Amygdala (tissue), 56 donors: ENCODE data around the gene MTHFD1L.
"Not testable (repeated sequence)": the region's sequence is repeated elsewhere in the genome, so short reads cannot be mapped to it uniquely, and the experiment has no call there.

Experiments used
- DNase-seq, 56 donors: peaks; one replicate each; lab custom pipeline; 2025; lab: John Stamatoyannopoulos, UW

The MTHFD1L gene

DNA sequence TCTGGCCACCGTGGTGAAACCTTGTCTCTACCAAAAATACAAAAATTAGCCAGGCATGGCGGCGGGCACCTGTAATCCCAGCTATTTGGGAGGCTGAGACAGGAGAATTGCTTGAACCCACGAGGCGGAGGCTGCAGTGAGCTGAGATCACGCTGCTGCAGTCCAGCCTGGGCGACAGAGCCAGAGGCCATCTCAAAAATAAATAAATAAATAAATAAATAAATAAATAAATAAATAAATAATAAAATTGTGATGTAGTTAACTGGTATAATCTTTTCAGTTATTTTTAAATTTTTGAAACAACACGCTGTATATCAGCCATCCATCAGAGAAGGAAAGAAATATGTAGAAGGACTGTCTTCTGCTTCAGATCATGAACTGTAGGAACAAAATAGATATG lies 221.6 kb downstream of the MTHFD1L start:
- not testable (repeated sequence) for DNase-seq

DNA sequence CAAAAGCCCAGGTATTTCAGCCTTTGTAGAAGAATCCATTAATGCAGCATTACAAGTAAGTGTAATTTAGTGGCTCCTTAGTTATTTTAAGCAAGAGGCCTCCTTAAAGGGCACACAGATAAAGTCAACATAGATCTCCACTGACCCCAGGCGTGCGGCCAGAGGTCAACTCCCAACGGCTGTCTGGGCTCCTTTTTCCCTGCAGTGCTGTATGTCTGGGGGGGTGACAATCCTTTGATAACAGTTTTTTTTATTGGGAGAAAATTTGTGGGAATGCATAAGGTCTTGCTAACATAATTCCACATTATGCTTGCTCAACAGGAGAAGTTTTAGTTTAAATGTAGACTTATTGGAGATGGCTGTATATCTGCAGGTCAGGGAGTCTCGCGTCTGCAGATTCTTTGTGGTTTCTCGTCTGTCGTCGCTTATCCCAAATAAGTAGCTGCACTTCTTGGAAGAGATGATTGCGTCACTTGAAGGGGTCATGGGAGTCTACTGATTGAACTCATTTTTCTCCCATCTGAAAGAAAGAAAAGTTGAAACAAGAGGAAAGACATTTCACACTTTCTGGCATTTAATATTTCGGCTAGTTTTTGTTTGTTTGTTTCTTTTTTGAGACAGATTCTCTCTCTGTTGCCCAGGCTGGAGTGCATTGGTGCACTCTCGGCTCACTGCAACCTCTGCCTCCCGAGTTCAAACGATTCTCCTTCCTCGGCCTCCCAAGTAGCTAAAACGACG lies 222.5 kb downstream of the MTHFD1L start:
- DNase-seq, result no peak

DNA sequence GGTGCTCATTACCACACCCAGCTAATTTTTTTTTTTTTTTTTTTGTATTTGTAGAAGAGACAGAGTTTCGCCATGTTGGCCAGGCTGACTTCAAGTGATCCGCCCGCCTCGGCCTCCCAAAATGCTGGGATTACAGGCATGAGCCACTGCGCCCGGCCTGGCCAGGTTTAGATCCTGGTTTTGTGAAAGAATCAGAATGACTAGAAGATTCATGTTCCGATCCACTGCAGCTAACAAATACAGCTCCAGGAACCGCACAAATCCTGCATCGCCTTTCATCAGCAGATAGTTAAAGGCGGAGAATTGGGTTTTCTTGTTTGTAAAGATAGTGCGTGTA lies 223.1 kb downstream of the MTHFD1L start:
- no peak for DNase-seq

DNA sequence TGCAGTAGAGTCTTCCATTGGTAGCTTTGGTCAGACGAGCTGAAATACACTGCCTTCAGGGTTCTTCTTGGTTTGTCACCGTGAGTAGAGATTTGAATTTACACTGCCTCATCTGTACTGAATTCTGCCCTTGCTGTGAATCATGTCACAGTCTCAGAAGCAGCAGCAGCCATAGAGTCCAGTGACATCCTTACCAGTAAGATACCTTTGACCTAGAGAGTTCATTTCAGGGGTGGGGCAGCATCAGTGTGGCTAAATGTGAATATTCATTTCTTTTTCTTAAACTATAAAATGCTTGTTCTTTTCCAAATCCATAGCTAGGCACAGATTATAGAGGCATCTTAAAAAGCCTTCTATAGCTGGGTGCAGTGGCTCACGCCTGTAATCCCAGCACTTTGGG lies 223.5 kb downstream of the MTHFD1L start:
- no peak for DNase-seq

DNA sequence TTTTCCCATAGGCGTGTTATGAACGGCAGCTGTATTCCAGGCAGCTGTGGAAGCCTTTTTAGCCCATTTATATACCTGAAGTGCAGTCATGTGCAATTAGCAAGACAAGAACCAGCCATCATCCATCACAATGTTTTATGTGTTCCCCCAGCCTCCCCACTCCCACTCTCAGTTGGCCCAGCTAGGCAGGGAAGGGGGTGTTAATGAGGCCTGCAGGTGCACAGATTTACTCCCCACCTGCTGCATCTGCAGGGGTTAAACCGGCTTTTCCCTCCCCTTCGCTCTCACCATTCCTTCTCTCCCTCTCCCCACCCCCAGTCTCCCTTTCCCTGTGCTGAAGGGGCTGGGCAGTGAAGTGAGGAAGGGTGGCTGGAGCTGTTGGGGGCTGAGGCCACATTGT lies 224.5 kb downstream of the MTHFD1L start:
- DNase-seq, result no peak

DNA sequence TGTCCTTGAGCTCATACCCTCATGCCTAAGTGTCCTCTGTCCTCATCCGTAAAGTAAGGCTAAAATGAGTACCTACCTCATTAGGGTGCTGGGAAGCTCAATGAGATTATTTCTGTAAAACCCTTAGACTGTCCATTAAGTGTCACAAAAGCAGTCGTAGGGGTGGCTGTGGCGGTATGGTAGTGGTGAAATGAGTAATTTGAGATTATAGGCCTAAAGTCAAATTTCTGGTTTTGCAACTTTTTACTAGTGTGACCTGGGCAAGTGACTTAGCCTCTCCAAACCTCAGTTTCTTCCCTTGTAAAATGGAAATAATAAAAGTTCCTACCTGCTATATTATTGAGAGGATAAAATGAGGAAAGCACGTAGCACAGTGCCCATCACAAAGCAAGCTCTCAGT lies 226.1 kb downstream of the MTHFD1L start:
- DNase-seq, result no peak

DNA sequence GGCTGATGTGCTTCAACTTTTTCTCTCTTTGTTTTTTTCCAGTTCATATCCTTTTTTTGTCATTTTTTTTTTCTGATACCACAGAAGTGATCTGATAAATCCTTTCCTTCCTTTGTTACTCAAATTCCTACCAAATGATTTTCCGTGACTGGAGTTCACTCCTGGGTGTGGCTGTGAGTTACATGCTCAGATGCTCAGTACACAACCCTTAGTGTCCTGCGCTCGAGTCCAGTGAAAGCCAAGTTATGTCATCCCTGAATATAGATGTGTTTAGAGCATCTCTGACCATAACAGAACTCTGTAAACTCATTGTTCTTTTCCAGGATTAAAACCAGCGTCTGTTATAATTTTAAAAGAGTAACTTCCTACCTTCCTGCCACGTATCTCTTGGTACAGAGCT lies 227.1 kb downstream of the MTHFD1L start:
- no peak for DNase-seq

DNA sequence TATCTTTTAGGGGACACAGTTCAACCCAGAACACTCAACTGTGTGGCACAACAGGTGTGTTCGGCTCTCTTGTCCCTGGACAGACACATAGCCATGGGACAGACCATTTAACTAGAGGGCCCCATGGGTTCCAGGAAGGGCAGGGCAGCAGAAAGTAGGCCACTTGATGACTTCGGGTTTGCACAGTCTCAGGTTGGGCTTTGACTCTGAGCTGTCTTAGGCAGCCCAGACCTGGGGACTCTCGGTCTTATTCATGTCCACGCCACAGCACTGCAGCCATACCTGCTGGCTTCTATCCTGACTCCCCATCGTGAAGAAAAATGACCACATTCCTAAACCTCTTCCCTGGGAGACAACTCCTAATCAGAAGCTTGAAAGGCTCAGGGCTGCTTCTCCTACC lies 228.2 kb downstream of the MTHFD1L start:
- no peak for DNase-seq

DNA sequence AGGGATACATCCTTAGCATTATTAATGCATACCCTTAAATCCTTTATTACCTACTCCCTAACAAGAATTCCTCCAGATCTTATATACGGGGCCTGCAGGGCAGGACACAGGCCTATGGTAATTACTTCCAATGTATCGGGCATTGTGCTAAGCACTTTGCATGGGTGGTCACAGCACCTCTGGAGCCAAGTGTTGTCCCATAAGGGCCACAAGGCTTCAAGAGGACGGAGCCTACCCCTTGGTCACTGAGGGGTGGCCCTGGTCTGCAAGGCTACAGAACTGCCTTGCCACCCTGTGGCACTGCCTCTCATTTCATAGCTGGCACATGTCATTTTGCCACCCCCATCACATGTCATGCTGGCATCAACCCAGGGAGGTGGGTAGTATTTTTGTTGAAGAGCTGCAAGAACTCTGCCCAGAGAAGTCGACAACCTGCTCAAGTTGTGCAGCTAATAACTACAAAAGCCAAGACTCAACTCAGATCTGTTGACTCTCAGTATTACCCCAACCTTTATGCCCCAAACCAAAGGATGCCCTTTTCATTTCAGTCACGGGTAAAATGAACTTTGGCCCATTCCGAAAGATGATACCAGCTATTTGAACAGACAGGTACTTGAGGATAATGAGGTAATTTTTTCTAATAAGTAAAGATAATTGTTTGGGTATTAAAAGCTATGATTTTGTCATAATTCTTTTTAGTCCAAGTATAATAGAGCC lies 230.2 kb downstream of the MTHFD1L start:
- no peak for DNase-seq

DNA sequence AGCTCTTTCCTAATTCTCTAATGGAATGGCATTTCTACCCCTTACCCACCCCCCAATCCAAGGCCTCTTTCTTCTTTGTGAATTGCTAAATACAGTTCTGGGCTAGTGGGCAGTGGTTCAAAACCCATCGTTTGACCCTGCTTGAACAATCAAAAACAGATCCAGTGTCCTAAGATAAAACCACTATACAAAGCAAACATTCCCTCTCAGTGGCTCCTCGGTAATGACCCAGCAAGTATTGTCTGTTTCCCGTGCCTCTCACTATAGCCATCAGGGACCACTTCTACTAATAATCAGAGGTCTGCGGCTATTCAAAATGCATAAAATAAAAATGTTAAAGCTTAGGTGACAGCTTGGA lies 230.7 kb downstream of the MTHFD1L start:
- no peak for DNase-seq

DNA sequence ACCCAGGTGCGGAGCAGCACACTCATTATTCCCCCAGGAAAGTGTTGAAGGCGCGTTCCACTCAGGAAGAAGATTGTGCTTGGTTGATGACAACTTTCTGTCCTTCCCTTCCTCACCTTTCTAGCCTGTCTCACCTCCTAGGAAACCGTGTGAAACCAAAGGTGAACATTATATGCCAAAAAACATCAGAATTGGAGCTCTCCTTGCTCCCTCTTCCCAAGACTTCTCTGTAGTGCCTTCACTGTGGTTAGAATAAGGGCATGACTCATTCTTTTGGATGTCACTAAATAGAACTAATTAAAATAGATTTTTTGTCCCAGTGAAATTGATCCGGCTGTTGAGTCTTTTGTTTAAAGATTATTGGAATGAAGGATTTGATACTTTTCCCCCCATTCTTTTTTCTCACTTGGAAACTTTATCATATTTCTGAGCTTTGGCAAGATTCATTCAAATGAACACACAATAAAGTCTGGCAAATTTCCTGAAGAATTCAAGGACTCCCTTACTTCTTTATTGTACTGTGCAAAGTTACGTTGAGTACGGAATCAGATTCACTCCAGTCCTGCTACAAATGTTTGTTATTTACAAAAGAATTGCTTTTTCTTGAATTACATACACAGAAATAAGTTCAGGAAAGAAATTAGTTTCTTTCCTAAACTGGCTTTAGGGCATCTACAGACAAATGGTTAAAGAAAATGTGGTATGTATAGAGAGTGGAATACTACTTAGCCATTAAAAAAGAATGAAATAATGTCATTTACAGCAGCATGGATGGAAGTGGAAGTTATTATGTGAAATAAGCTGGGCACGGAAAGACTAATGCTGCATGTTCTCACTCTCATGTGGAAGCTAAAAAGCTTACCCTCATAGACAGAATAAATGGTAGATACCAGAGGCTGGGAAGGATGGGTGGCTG lies 231.4 kb downstream of the MTHFD1L start:
- DNase-seq, result no peak

DNA sequence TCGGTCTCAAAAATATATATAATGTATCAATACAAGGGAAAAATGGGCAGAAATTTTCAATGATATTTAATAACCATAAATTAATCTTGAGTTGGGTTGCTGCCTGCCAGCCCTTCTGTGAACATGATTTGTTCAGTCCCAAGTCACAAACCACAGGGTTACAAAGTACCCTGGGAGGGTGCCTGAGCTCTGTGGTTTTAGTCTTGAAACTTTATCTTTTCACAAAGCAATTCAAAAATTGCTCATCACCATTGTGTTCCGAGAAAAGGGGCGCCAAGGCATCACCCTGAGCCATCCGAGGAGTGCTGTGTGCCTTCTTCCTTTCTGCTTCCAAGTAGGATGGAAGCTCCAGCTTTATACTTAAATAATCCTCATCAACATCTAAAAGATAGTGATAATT lies 232.7 kb downstream of the MTHFD1L start:
- no peak for DNase-seq

DNA sequence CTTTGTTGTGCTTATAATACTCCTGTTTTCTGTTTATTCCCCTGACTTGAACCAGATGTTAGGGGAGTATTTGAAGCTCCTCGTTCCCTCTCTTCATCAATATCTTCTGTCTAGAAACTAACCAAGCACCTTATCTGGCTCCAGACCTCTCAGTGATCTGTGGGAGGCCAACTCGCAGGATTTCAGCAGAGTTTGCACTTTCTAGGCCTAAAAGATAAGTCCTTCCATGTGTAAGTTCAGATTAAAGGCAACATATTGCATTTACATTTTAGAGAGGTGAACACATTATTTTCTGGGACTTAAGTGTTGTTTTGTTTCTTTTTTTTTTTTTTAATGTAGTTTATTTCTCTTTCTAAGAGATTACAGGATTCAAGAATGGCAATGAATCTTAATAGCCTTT lies 234.8 kb downstream of the MTHFD1L start:
- DNase-seq, result no peak

DNA sequence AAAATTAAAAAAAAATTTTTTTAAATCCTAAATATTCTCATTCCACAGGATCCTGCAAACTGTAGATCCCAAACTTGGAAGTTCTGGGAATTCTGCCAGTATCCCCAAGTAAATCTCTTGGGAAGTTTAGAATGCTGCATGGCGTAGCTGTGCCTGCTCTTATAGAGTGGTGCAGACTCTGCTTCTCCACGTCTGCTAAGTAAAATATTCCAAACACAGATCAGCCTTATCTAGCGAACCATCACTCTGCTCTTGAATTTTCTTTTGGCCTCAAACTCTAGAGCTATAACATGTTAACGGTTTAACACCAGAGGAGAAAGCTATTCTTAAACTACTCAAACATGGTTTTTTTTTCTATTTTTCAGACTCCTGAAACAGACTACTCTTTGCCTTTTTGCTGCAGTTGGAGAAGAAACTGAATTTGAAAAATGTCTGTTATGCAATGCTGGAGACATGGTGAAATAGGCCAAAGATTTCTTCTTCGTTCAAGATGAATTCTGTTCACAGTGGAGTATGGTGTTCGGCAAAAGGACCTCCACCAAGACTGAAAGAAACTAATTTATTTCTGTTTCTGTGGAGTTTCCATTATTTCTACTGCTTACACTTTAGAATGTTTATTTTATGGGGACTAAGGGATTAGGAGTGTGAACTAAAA lies 235.8 kb downstream of the MTHFD1L start:
- DNase-seq, result no peak

DNA sequence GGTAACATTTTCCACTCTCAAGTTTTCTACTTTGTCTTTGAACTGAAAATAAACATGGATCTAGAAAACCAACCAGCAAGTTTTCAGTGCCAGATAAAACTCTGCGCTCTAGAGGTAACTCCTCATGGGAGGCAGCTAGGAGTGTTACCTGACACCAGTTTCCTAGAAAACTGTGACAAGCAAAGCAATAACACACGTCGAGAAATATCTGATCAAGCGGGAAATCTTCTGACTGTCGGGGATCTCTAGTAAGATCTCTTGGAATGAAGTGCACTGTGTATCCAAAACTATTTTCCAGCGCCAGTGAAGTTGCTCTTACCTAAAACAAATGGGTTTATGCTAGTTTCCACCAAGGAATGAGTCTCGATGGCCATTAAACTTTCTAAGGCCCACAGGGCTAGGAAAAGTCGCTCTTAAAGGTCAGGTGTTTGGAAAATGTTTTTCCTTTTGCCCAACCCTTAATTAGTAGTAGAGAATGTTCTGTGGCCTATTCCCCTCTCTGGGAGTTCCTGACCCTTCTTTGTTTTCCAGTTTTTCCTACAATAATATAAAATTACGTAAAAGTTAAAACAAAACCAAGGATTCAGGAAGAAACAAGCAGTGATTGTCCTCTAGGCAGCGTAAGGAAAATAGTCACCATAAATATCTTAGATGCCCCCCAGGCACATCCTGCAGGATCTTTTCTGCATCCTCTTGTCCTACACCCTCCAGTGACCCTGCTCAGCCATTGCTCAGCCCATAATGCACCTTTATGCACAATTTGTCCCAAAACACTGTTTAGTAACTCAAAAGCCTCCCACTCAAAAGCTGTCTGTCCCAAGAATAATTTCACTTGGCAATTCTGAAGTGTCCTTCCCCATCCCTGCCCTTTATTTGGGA lies 236.6 kb downstream of the MTHFD1L start:
- no peak for DNase-seq

DNA sequence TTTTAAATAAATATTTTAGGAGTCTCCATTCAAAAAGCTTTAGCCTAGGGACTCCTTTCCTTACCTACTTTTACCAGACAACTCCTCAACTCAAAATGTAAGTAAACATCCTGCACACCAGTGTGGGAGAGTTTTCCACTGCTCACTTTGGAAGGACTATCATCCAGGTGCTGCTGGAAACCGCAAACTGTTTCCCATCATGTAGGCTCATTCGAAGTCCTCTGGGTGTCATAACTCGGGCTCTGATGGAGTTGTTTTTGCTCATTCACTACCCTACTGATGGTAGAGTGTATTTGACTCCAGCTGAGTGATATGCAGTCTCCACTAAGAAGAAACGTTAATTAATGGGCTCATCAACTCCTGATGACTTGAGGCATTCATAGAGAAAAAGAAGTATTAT lies 237.8 kb downstream of the MTHFD1L start:
- DNase-seq, result no peak

DNA sequence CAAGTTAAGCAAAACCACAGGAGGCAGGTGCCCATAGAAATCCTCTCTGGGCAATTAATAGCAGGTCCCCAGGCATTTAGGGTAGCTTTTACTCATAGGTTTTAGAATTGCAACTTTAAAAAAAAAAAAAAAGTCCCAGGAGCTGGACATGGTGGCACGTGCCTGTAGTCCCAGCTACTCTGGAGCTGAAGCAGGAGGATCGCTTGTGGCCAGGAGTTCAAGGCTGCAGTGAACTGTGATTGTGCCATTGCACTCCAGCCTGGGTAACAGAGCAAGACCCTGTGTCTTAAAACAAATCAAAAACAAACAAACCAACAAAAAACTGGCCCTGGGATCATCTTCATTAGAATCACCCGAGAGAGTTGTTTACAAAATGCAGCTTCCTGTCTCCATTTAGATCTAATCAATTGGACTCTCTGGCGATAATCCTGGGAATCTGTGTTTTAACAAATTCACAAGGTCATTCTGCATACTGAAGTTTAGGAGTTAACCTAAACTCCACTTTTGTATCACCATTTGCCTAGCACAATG lies 242.5 kb downstream of the MTHFD1L start:
- DNase-seq, result no peak

DNA sequence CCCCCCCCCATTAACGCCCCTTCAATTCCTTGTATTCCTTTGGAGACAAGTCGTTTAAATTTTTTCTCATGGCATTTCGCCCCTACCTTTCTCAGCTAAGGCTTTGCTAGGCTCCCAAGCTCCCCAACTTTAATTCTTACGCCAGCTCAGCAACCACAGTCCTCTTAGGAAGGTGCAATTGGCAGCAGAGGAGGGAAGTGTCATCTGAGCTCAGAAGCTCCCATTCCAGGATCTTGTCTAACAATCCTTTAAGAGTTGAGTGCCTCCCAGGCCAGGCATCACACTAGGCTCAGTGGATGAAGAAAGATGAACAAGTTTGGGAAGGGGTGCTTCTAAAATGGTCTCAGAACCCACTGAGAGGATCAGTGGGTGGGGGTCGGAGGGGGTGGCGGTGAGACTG lies 243.0 kb downstream of the MTHFD1L start:
- DNase-seq, result no peak

DNA sequence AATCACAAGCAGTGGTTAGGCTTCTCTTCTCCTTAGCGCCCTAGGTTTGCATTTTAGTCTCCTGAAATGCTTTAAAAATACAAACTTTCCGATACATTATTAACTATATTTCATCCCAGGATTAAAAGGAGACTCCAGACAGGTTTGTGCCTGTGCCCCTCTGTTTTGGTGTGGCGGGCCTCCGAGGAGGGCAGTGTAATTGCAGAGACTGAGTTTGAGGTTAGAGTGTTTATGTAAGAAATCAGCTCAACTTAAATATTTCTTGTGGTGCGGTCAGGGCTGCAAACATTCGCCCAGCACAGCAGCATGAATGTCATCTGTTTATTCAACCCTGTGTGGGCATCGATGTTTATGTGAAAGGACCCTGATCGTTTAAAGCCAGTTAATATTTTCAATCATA lies 243.9 kb downstream of the MTHFD1L start:
- DNase-seq, result no peak
